GM23248 (cell line): ENCODE results near the gene SCLY.

Experiments used
- EZH2 ChIP-seq: fragments of 200-600 bp; sonication (generic); IDR thresholded peaks from 2 replicates; pipeline ENCODE4 v1.6.1; 2018; ENCODE audit warnings: antibody characterized with exemption, mild to moderate bottlenecking; ENCODE audit not compliant: insufficient read depth, poor library complexity, severe bottlenecking
- EZH2phosphoT487 ChIP-seq: fragments of 200-600 bp; sonication (generic); IDR thresholded peaks from 2 replicates; pipeline ENCODE4 v1.6.1; 2018; ENCODE audit warnings: antibody characterized with exemption, moderate library complexity, mild to moderate bottlenecking, low read depth; ENCODE audit not compliant: insufficient read depth

DNA sequence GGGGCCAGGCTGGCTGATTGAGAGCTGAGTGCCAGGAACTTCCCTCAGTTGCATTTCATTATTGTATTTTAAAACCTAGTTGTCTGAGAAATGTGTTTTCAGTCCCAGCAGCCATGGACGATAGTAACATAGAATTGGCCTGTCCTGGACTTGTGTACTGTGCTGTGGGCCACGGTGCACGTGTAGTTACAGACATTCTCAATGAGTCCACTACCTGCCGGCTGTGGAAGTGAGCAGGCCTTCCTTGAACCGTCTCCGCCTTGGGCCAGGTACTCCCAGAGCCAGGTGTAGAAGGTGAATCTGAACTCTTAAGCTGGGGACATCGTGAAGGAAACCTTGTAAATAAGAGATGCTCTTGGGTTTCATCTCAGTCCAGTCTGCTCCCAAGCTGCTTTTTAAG is 47.0 kb upstream of the SCLY start:
- TF ChIP-seq EZH2 (no peak), EZH2phosphoT487 (no peak)
